Neuronal stem cell (in vitro differentiated cells): Measurements from ENCODE around the gene SSH3.

ENCODE experiments used
- DNase-seq: peaks from one replicate; pipeline ENCODE4 v3.0.0-alpha.2; 2013; ENCODE audit warnings: low spot score
- H2AFZ ChIP-seq: one replicate; pipeline ENCODE4 v1.6.1; 2013; ENCODE audit warnings: mild to moderate bottlenecking, low read length, inconsistent platforms
- H2AK5ac ChIP-seq: 2 replicates; pipeline ENCODE4 v1.6.1; 2013; ENCODE audit warnings: low read depth, mild to moderate bottlenecking, inconsistent platforms, low read length, moderate library complexity, mixed read lengths
- H2BK120ac ChIP-seq: 2 replicates; pipeline ENCODE4 v1.6.1; 2013; ENCODE audit warnings: low read depth, mild to moderate bottlenecking, inconsistent platforms, low read length, moderate library complexity, mixed read lengths
- H2BK12ac ChIP-seq: one replicate; pipeline ENCODE4 v1.6.1; 2013; ENCODE audit warnings: low read length, inconsistent platforms
- H2BK15ac ChIP-seq: 2 replicates; pipeline ENCODE4 v1.6.1; 2013; ENCODE audit warnings: mild to moderate bottlenecking, low read length, inconsistent platforms, mixed read lengths
- H2BK5ac ChIP-seq: one replicate; pipeline ENCODE4 v1.6.1; 2013; ENCODE audit warnings: inconsistent platforms, mild to moderate bottlenecking, low read length, moderate library complexity
- H3K14ac ChIP-seq: one replicate; pipeline ENCODE4 v1.6.1; 2013; ENCODE audit warnings: low read length, inconsistent platforms
- H3K18ac ChIP-seq: 2 replicates; pipeline ENCODE4 v1.6.1; 2013; ENCODE audit warnings: low read length, inconsistent platforms
- H3K23ac ChIP-seq: 2 replicates; pipeline ENCODE4 v1.6.1; 2013; ENCODE audit warnings: low read depth, mild to moderate bottlenecking, mixed read lengths, low read length, inconsistent platforms; ENCODE audit not compliant: poor library complexity
- H3K27ac ChIP-seq: replicated peaks from 3 replicates; pipeline ENCODE4 v1.5.1; 2013; ENCODE audit warnings: low read length, inconsistent platforms
- H3K27me3 ChIP-seq, 3 experiments: 2 replicates each; pipeline ENCODE4 v1.6.1; 2013; ENCODE audit warnings: low read length in 3 of 3, mild to moderate bottlenecking in 2 of 3, inconsistent platforms in 1 of 3, low read depth in 1 of 3, mixed read lengths in 1 of 3, moderate library complexity in 1 of 3; ENCODE audit not compliant: control insufficient read depth in 3 of 3, insufficient read depth in 3 of 3
- H3K36me3 ChIP-seq, 2 donors: replicated peaks in 1 of 2; 2 replicates each; pipeline ENCODE4 v1.6.1; 2013; ENCODE audit warnings: low read length in 2 of 2; ENCODE audit not compliant: control insufficient read depth in 2 of 2, insufficient read depth in 2 of 2
- H3K4ac ChIP-seq: 2 replicates; pipeline ENCODE4 v1.6.1; 2013; ENCODE audit warnings: inconsistent platforms, mild to moderate bottlenecking, low read length, moderate library complexity
- H3K4me1 ChIP-seq, 2 donors: 1 replicate in 1 of 2; 2 replicates in 1 of 2; pipeline ENCODE4 v1.6.1; 2013; ENCODE audit warnings: low read length in 2 of 2, low read depth in 1 of 2; ENCODE audit not compliant: control insufficient read depth in 2 of 2, insufficient read depth in 1 of 2
- H3K4me2 ChIP-seq: one replicate; pipeline ENCODE4 v1.6.1; 2013; ENCODE audit warnings: mild to moderate bottlenecking, low read length, inconsistent platforms; ENCODE audit not compliant: insufficient read depth, poor library complexity, severe bottlenecking
- H3K4me3 ChIP-seq, 2 donors: 2 replicates each; pipeline ENCODE4 v1.5.1; 2013; ENCODE audit warnings: low read length in 2 of 2, mild to moderate bottlenecking in 2 of 2, inconsistent platforms in 1 of 2, moderate library complexity in 1 of 2
- H3K79me1 ChIP-seq: one replicate; pipeline ENCODE4 v1.6.1; 2013; ENCODE audit warnings: low read depth, mild to moderate bottlenecking, inconsistent platforms, low read length, moderate library complexity
- H3K9ac ChIP-seq: one replicate; pipeline ENCODE4 v1.6.1; 2013; ENCODE audit warnings: mild to moderate bottlenecking, low read depth, low read length, inconsistent platforms; ENCODE audit not compliant: poor library complexity
- H3K9me3 ChIP-seq, 2 donors: replicated peaks in 1 of 2; 2 replicates each; pipeline versions ENCODE3 to v1.6.1; 2013; ENCODE audit warnings: low read length in 2 of 2, mild to moderate bottlenecking in 2 of 2, inconsistent platforms in 1 of 2, low read depth in 1 of 2, mixed read lengths in 1 of 2, moderate library complexity in 1 of 2; ENCODE audit not compliant: control insufficient read depth in 2 of 2, insufficient read depth in 1 of 2
- H4K8ac ChIP-seq: one replicate; pipeline ENCODE4 v1.6.1; 2013; ENCODE audit warnings: low read depth, mild to moderate bottlenecking, inconsistent platforms, low read length, moderate library complexity
- H4K91ac ChIP-seq: one replicate; pipeline ENCODE4 v1.6.1; 2013; ENCODE audit warnings: low read length, low read depth, mild to moderate bottlenecking, inconsistent platforms; ENCODE audit not compliant: poor library complexity
- WGBS, 2 donors: extraction: QIAGEN DNeasy Blood & Tissue Kit; methylation state at CpG; one replicate each; pipeline ENCODE4 v1.1.7; 2013; ENCODE audit warnings: missing lambda C conversion rate in 2 of 2, mixed read lengths in 1 of 2; ENCODE audit not compliant: insufficient read length in 2 of 2, insufficient replicate concordance in 1 of 2; ENCODE audit errors: extremely low coverage in 2 of 2; 5-methylcytosine and 5-hydroxymethylcytosine counted together

SSH3 gene

DNA sequence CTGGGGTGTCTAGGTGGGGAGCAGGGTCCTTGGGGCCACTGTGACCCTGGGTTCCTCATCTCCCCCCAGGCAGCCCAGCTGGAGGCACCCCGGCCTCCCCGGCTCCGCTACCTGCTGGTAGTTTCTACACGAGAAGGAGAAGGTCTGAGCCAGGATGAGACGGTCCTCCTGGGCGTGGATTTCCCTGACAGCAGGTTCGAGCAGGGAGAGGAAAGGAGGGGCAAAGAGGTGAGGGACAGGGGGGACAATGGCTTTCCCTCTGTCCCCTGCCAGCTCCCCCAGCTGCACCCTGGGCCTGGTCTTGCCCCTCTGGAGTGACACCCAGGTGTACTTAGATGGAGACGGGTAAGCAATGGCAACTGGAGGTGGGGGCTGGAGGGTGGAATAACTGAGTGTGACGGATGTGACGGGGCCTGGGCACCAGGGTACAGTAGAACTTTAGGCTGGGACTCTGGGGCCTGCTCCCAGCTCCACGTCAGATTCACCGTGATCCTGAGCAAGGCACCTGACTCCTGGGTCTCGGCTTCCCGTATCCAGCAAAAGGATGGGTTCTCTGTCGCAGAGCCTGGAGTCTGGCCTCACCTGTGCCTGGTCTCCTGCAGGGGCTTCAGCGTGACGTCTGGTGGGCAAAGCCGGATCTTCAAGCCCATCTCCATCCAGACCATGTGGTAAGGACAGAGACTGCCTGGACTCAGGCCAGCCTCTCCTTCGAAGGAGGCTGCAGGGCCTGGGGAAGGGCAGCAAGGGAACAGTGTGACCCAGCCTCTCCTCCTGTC, 3.6 kb downstream of the SSH3 start:
- Histone ChIP-seq H3K14ac (peak overlapping the region; percentile 21), H3K27me3 (peaks cover 0 to 14% (median 0%) of the 10 kb centered on the region in 3 experiments), H4K91ac (no peak overlapping the region), H3K9ac (no peak overlapping the region), H2AFZ (no peak overlapping the region), H3K23ac (peak overlapping the region; percentile 73), H3K4me2 (no peak overlapping the region), H3K4me3 (no peak overlapping the region), H3K4ac (peak overlapping the region; percentile 53), H2BK120ac (no peak overlapping the region), H3K4me1 (peaks cover 0 to 9% of the 10 kb centered on the region in 2 donors), H2BK5ac (no peak overlapping the region), H3K9me3 (peaks cover 0 to 5% of the 10 kb centered on the region in 2 donors), H2BK12ac (no peak overlapping the region), H3K36me3 (peaks cover 0 to 4% of the 10 kb centered on the region in 2 donors), H2BK15ac (peak overlapping the region; percentile 75), H2AK5ac (peak overlapping the region; percentile 68), H3K79me1 (peaks cover 2% of the 10 kb centered on the region), H4K8ac (no peak overlapping the region), H3K27ac (no peak overlapping the region), H3K18ac (peak overlapping the region; percentile 35)
- DNase-seq = no peak
- WGBS, 2 donors = no CpG with 5 or more reads among the region's 19 CpGs

GRCh38 chr11:67307545-67308001, 4.2 kb downstream of the SSH3 start:
- Histone ChIP-seq H3K4me2 (no peak overlapping the region), H3K79me1 (peaks cover 2% of the 10 kb centered on the region), H3K36me3 (peaks cover 0 to under 1% of the 10 kb centered on the region in 2 donors), H3K23ac (peak overlapping the region; percentile 73), H3K4ac (no peak overlapping the region), H3K4me3 (no peak overlapping the region), H3K27ac (no peak overlapping the region), H3K4me1 (peaks cover 0 to 4% of the 10 kb centered on the region in 2 donors), H3K9me3 (peaks cover 0 to 5% of the 10 kb centered on the region in 2 donors), H2AK5ac (peak overlapping the region; percentile 68), H3K27me3 (peaks cover 0 to 14% (median 0%) of the 10 kb centered on the region in 3 experiments), H2BK15ac (peak overlapping the region; percentile 75), H3K14ac (peak overlapping the region; percentile 21), H4K91ac (no peak overlapping the region), H3K18ac (peak overlapping the region; percentile 35), H4K8ac (no peak overlapping the region), H2BK12ac (no peak overlapping the region), H2AFZ (no peak overlapping the region), H3K9ac (peak overlapping the region; percentile 60), H2BK120ac (no peak overlapping the region), H2BK5ac (no peak overlapping the region)
- no CpG with 5 or more reads among the region's 12 CpGs for WGBS, 2 donors
- no peak for DNase-seq

DNA sequence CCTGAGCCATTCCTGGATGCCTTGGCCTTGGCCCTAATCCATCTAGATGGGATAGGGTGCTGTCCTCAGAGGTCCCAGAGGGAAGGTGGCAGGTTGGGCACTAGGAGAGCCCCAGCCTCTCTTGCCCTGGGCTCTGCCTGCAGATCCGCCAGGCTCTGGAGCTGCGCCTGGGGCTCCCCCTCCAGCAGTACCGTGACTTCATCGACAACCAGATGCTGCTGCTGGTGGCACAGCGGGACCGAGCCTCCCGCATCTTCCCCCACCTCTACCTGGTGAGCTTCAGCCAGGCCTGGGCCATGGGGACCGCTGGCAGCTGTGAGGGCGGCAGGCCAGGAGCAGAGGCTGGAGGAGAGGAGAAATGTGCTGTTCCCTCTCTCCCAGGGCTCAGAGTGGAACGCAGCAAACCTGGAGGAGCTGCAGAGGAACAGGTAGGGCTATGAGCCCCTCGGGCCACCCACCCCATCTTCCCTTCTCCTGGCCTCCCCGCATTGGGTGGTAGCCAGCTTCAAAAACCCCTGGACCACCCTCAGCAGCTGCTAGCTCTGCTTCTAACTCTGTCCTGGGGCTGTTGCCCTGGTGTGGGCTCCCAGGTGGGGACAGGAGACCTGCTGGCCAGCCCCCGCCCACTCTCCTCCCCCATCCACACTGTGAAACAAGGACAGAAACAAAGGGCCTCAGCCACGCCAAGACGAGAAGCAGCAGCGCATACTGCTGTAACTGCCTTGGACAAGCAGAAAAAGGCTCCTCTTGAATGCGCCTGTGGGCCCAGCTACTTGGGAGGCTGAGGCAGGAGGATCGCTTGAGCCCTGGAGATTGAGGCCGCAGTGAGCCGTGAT, 4.9 kb downstream of the SSH3 start:
- Histone ChIP-seq H2BK5ac (no peak overlapping the region), H3K9ac (no peak overlapping the region)
- DNase-seq = no peak

More for the DNA sequence above, 4.9 kb downstream of the SSH3 start:
- Histone ChIP-seq H3K9me3 (peaks cover 0 to 5% of the 10 kb centered on the region in 2 donors), H4K8ac (no peak overlapping the region), H4K91ac (no peak overlapping the region), H3K4me1 (peaks cover 0 to 2% of the 10 kb centered on the region in 2 donors), H3K4ac (no peak overlapping the region), H3K18ac (peak overlapping the region; percentile 74), H2BK120ac (peak overlapping the region; percentile 67), H2AK5ac (peak overlapping the region; percentile 68), H3K4me3 (no peak overlapping the region), H3K79me1 (peaks cover 2% of the 10 kb centered on the region), H2BK12ac (no peak overlapping the region), H3K14ac (no peak overlapping the region), H2BK15ac (no peak overlapping the region), H3K36me3 (no peaks in the 10 kb centered on the region), H3K27ac (no peak overlapping the region), H3K23ac (no peak overlapping the region), H2AFZ (no peak overlapping the region), H3K4me2 (no peak overlapping the region), H3K27me3 (peaks cover 0 to 14% (median 0%) of the 10 kb centered on the region in 3 experiments)
- no CpG with 5 or more reads among the region's 20 CpGs for WGBS, 2 donors
